DOHH2 (cell line): ENCODE results near the gene KLHL6.

Source experiments
- H3F3A ChIP-seq: fragments of 200-600 bp; sonication (generic), shearing (Covaris generic); 2 replicates; pipeline ENCODE4 v1.6.0; 2016; ENCODE audit warnings: antibody characterized with exemption, mild to moderate bottlenecking; ENCODE audit not compliant: control insufficient read depth, insufficient read depth
- H3K27ac ChIP-seq: fragments of 200-600 bp; sonication (generic); 2 replicates; pipeline ENCODE4 v1.5.1; 2014; ENCODE audit warnings: low read depth, mild to moderate bottlenecking, low read length, moderate library complexity
- H3K27me3 ChIP-seq: fragments of 200-600 bp; sonication (generic); 2 replicates; pipeline ENCODE4 v1.6.1; 2014; ENCODE audit warnings: mild to moderate bottlenecking, low read length, mixed read lengths; ENCODE audit not compliant: control insufficient read depth
- H3K36me3 ChIP-seq: fragments of 200-600 bp; sonication (generic); 2 replicates; pipeline ENCODE4 v1.6.1; 2014; ENCODE audit warnings: mild to moderate bottlenecking, low read length, moderate library complexity, mixed read lengths; ENCODE audit not compliant: control insufficient read depth
- H3K4me1 ChIP-seq: fragments of 200-600 bp; sonication (generic); 2 replicates; pipeline ENCODE4 v1.6.1; 2014; ENCODE audit warnings: mild to moderate bottlenecking, low read length, mixed read lengths; ENCODE audit not compliant: control insufficient read depth
- H3K4me2 ChIP-seq: fragments of 200-600 bp; sonication (generic); 2 replicates; pipeline ENCODE4 v1.6.0; 2014; ENCODE audit warnings: mild to moderate bottlenecking, low read length, moderate library complexity
- H3K4me3 ChIP-seq: fragments of 200-600 bp; sonication (generic); 2 replicates; pipeline ENCODE4 v1.5.1; 2014; ENCODE audit warnings: mild to moderate bottlenecking, low read length, mixed read lengths
- H3K79me2 ChIP-seq: fragments of 200-600 bp; sonication (generic); 2 replicates; pipeline ENCODE4 v1.6.1; 2014; ENCODE audit warnings: mild to moderate bottlenecking, low read length, mixed read lengths; ENCODE audit not compliant: control insufficient read depth
- H3K9me2 ChIP-seq: fragments of 200-600 bp; sonication (generic); replicated peaks from 2 replicates; pipeline ENCODE4 v1.6.1; 2014; ENCODE audit warnings: mild to moderate bottlenecking, low read length, mixed read lengths; ENCODE audit not compliant: control insufficient read depth
- H3K9me3 ChIP-seq: fragments of 200-600 bp; sonication (generic); 2 replicates; pipeline ENCODE4 v1.6.1; 2014; ENCODE audit warnings: antibody characterized with exemption, low read length, mixed read lengths; ENCODE audit not compliant: control insufficient read depth, insufficient read depth
- H4K20me1 ChIP-seq: fragments of 200-600 bp; sonication (generic); 2 replicates; pipeline ENCODE4 v1.6.0; 2014; ENCODE audit warnings: low read depth, mild to moderate bottlenecking, antibody characterized with exemption, low read length, moderate library complexity; ENCODE audit not compliant: control insufficient read depth, insufficient read depth
- EZH2phosphoT487 ChIP-seq: fragments of 200-600 bp; sonication (generic); IDR thresholded peaks from 2 replicates; pipeline ENCODE4 v1.6.1; 2017; ENCODE audit warnings: borderline replicate concordance, mild to moderate bottlenecking, antibody characterized with exemption, low read length, moderate library complexity, mixed read lengths
- TF ChIP-seq, protein P1 (sequence below): fragments of 200-600 bp; sonication (generic); IDR thresholded peaks from one replicate; pipeline ENCODE4 v1.5.1; 2014; ENCODE audit warnings: antibody characterized with exemption, mild to moderate bottlenecking, low read depth, low read length; ENCODE audit not compliant: poor library complexity, severe bottlenecking

Gene KLHL6

GRCh38 chr3:183489455-183490210 is 65.9 kb downstream of the KLHL6 start:
- Histone ChIP-seq H3K9me3 (no peaks in the 10 kb centered on the region), H3K9me2 (no peaks in the 10 kb centered on the region), H3K27me3 (no peaks in the 10 kb centered on the region), H3K4me1 (peaks cover 49% of the 10 kb centered on the region), H3K79me2 (no peaks in the 10 kb centered on the region), H3K36me3 (peaks cover 70% of the 10 kb centered on the region), H3K4me3 (no peak overlapping the region), H3K4me2 (no peak overlapping the region), H4K20me1 (no peaks in the 10 kb centered on the region), H3F3A (peaks cover 13% of the 10 kb centered on the region; the same call in 1 of the 2 replicates), H3K27ac (no peak overlapping the region)
- TF ChIP-seq, protein P1, sequence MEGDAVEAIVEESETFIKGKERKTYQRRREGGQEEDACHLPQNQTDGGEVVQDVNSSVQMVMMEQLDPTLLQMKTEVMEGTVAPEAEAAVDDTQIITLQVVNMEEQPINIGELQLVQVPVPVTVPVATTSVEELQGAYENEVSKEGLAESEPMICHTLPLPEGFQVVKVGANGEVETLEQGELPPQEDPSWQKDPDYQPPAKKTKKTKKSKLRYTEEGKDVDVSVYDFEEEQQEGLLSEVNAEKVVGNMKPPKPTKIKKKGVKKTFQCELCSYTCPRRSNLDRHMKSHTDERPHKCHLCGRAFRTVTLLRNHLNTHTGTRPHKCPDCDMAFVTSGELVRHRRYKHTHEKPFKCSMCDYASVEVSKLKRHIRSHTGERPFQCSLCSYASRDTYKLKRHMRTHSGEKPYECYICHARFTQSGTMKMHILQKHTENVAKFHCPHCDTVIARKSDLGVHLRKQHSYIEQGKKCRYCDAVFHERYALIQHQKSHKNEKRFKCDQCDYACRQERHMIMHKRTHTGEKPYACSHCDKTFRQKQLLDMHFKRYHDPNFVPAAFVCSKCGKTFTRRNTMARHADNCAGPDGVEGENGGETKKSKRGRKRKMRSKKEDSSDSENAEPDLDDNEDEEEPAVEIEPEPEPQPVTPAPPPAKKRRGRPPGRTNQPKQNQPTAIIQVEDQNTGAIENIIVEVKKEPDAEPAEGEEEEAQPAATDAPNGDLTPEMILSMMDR: no peak
- no peak for TF ChIP-seq EZH2phosphoT487

DNA sequence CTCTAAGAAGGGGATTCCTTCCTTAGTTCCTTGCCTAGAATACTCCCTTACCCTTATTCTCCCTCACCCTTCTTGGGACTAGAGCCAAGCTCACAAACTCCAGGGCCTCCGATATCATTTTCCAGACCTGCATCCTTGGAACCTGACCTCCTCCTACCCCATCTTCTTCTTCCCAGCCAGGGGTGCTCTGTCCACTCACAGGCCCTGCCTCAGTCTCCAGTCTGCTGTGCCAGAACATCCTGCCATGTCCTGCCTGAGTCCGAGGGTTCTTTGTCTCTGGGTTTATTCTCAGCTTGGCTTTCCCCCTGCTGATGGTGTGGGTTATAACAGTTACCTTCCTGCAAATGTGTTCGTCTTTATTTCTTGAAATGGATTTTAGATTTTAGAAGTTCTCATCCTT is 67.2 kb downstream of the KLHL6 start:
- Histone ChIP-seq H4K20me1 (no peaks in the 10 kb centered on the region), H3K27me3 (no peaks in the 10 kb centered on the region), H3K9me3 (no peaks in the 10 kb centered on the region), H3K4me2 (peak overlapping the region; percentile 14; the same call in 1 of the 2 replicates), H3K79me2 (no peaks in the 10 kb centered on the region), H3F3A (peaks cover 13% of the 10 kb centered on the region), H3K36me3 (peaks cover 57% of the 10 kb centered on the region), H3K27ac (no peak overlapping the region), H3K9me2 (no peaks in the 10 kb centered on the region), H3K4me3 (no peak overlapping the region), H3K4me1 (peaks cover 51% of the 10 kb centered on the region)
- no peak for TF ChIP-seq EZH2phosphoT487
- TF ChIP-seq, protein P1: no peak

DNA sequence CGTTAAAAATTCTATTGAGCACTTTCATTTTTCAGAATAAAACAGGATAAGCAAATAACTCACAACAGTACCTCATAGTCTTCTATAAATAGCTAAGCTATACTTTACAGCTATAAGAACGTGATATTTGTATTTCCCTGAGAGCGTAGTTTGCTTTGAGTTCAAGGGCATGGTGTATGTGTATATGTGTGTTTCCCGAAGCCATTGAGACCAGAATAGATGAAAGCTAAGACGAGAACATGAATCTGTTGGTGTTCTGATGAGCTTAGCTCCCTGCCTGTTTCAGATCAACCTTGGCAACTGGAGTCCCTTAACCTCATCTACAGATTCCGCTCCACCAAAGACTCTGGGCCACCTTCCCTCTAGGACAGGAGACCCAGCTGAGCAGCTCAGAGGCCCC is 67.6 kb downstream of the KLHL6 start:
- Histone ChIP-seq H3K79me2 (no peaks in the 10 kb centered on the region), H3K27ac (no peak overlapping the region), H3F3A (peaks cover 13% of the 10 kb centered on the region), H3K9me2 (no peaks in the 10 kb centered on the region), H3K36me3 (peaks cover 53% of the 10 kb centered on the region), H3K4me2 (peak overlapping the region; percentile 14; the same call in 1 of the 2 replicates), H3K27me3 (no peaks in the 10 kb centered on the region), H3K4me3 (0 out of 2 replicates have a peak overlapping the region, but pooled peaks have one; percentile 4), H3K9me3 (no peaks in the 10 kb centered on the region), H4K20me1 (no peaks in the 10 kb centered on the region), H3K4me1 (peaks cover 51% of the 10 kb centered on the region)
- no peak for TF ChIP-seq EZH2phosphoT487
- TF ChIP-seq, protein P1: no peak
